ENCODE measurements around the gene PTPN23.

- TF ChIP-seq CTCF (tag by site-specific recombination; IDR thresholded peaks at IDR 0.05), result no peak
- no peak for TF ChIP-seq TSHZ1 (tag by site-specific recombination; IDR thresholded peaks at IDR 0.05; ENCODE audit: borderline replicate concordance)
- no peak for TF ChIP-seq ZNF274 (IDR thresholded peaks at IDR 0.05; ENCODE audit: low read length)
- TF ChIP-seq ZNF274 (tag by site-specific recombination; IDR thresholded peaks at IDR 0.05; ENCODE audit: borderline replicate concordance), result no peak
- TF ChIP-seq PRDM4 (tag by site-specific recombination; IDR thresholded peaks at IDR 0.05), result no peak
Measured at GRCh38 chr3:47399016-47399415, 18.2 kb downstream of the PTPN23 start.
